Endothelial cell of umbilical vein (primary cell): ENCODE measurements around the gene COPS7A. TPM values are rescaled to one million over a fixed set of nuclear protein-coding genes. Genes with fewer than 3 reads are reported as not detected.
A peak's percentile ranks its signal among the peaks of the same experiment; 100 is the strongest.

Experiments
- BruUV-seq: library from RNA; stranded (reverse); fragments of 400-500 nt; replicated peaks from 2 replicates; lab custom pipeline; 2021; lab: Mats Ljungman, UMichigan
- CTCF ChIA-PET: fragments of 300-600, 350-600 bp; sonication (Branson Sonifier 250); formaldehyde crosslinking; loops from one replicate; lab custom pipeline; 2021; ENCODE audit warnings: antibody characterized with exemption, inconsistent platforms; lab: Charles Lee
- POLR2A ChIA-PET: fragments of 300-600, 350-600 bp; sonication (Branson Sonifier 250); formaldehyde crosslinking; loops from one replicate; lab custom pipeline; 2021; ENCODE audit warnings: antibody characterized with exemption, inconsistent platforms; lab: Charles Lee
- DNase-seq: peaks from one replicate; pipeline ENCODE4 v3.0.0-alpha.2; 2011; ENCODE audit warnings: low read depth, low spot score
- FAIRE-seq: peaks from 2 replicates; lab custom pipeline; 2011; peaks lifted over from hg19 to GRCh38; lab: Jason Lieb, UNC
- H2AFZ ChIP-seq: 2 replicates; pipeline ENCODE4 v1.6.0; 2012; ENCODE audit warnings: low read depth, low read length, control low read depth, inconsistent platforms
- H3K27ac ChIP-seq: 2 replicates; pipeline ENCODE4 v1.5.1; 2011; ENCODE audit warnings: low read depth, mild to moderate bottlenecking, control low read depth, low read length, moderate library complexity; ENCODE audit not compliant: insufficient read depth
- H3K27me3 ChIP-seq, 2 experiments: 2 replicates each; pipeline versions ENCODE4 v1.6.0 to v1.6.1; 2011; ENCODE audit warnings: low read length in 2 of 2, mixed read lengths in 1 of 2; ENCODE audit not compliant: control insufficient read depth in 2 of 2, insufficient read depth in 2 of 2
- H3K36me3 ChIP-seq, 2 experiments: 2 replicates in 1 of 2; 3 replicates in 1 of 2; pipeline ENCODE4 v1.5.1; 2011; ENCODE audit warnings: low read length in 2 of 2, mild to moderate bottlenecking in 1 of 2, moderate library complexity in 1 of 2; ENCODE audit not compliant: control insufficient read depth in 2 of 2, insufficient read depth in 2 of 2; ENCODE audit errors: extremely low read depth in 1 of 2
- H3K4me1 ChIP-seq: 3 replicates; pipeline ENCODE4 v1.5.1; 2011; ENCODE audit warnings: mild to moderate bottlenecking, low read length; ENCODE audit not compliant: control insufficient read depth, insufficient read depth; ENCODE audit errors: extremely low read depth
- H3K4me2 ChIP-seq: 2 replicates; pipeline ENCODE4 v1.6.1; 2011; ENCODE audit warnings: low read length, control low read depth, mixed read lengths; ENCODE audit not compliant: insufficient read depth
- H3K4me3 ChIP-seq, 3 experiments: fragments of 200-600 bp in 1 of 3; sonication (generic), shearing (Covaris generic) in 1 of 3; replicated peaks in 1 of 3; 2 replicates each; pipeline ENCODE4 v1.5.1; 2011 to 2016; ENCODE audit warnings: control low read depth in 3 of 3, low read length in 3 of 3, mild to moderate bottlenecking in 2 of 3, inconsistent platforms in 1 of 3, low read depth in 1 of 3, moderate library complexity in 1 of 3; ENCODE audit not compliant: insufficient read depth in 1 of 3
- H3K79me2 ChIP-seq: 2 replicates; pipeline ENCODE4 v1.6.0; 2012; ENCODE audit warnings: low read length, inconsistent platforms; ENCODE audit not compliant: control insufficient read depth, insufficient read depth
- H3K9ac ChIP-seq: replicated peaks from 2 replicates; pipeline ENCODE3; 2011; ENCODE audit warnings: low read length, control low read depth; ENCODE audit not compliant: insufficient read depth; ENCODE audit errors: extremely low read depth
- H3K9me1 ChIP-seq: replicated peaks from 3 replicates; pipeline ENCODE4 v1.6.0; 2011; ENCODE audit warnings: mild to moderate bottlenecking, low read length; ENCODE audit not compliant: control insufficient read depth, insufficient read depth; ENCODE audit errors: extremely low read depth
- H3K9me3 ChIP-seq: replicated peaks from 2 replicates; pipeline ENCODE4 v1.5.1; 2012; ENCODE audit warnings: low read length, inconsistent platforms; ENCODE audit not compliant: control insufficient read depth, insufficient read depth
- H4K20me1 ChIP-seq: replicated peaks from 2 replicates; pipeline ENCODE3; 2011; ENCODE audit warnings: mild to moderate bottlenecking, low read length; ENCODE audit not compliant: control insufficient read depth, insufficient read depth; ENCODE audit errors: extremely low read depth
- EZH2 ChIP-seq: IDR thresholded peaks from 2 replicates; pipeline ENCODE4 v1.6.1; 2012; ENCODE audit warnings: borderline replicate concordance, low read depth, mild to moderate bottlenecking, moderate library complexity, low read length, inconsistent platforms; ENCODE audit not compliant: severe bottlenecking
- FOS ChIP-seq: IDR thresholded peaks from 2 replicates; pipeline ENCODE4 v1.6.1; 2011; ENCODE audit warnings: mild to moderate bottlenecking, low read length, moderate library complexity, borderline replicate concordance; ENCODE audit not compliant: insufficient read depth
- GATA2 ChIP-seq: IDR thresholded peaks from 2 replicates; pipeline ENCODE4 v1.7.0; 2011; ENCODE audit warnings: low read depth, mild to moderate bottlenecking, moderate library complexity, mixed read lengths, low read length; ENCODE audit not compliant: insufficient read length, insufficient read depth
- JUN ChIP-seq: IDR thresholded peaks from 2 replicates; pipeline ENCODE4 v1.6.1; 2011; ENCODE audit warnings: borderline replicate concordance, low read depth; ENCODE audit not compliant: insufficient read length, insufficient read depth
- MAX ChIP-seq: IDR thresholded peaks from 2 replicates; pipeline ENCODE4 v1.6.1; 2011; ENCODE audit not compliant: insufficient read depth, insufficient read length
- MYC ChIP-seq: IDR thresholded peaks from one replicate; pipeline ENCODE4 v1.6.1; 2011; ENCODE audit warnings: mild to moderate bottlenecking, low read depth, low read length
- POLR2A ChIP-seq: IDR thresholded peaks from 2 replicates; pipeline ENCODE4 v1.6.1; 2012; ENCODE audit warnings: low read depth, mild to moderate bottlenecking, control low read depth, low read length
- POLR2AphosphoS5 ChIP-seq: IDR thresholded peaks from 2 replicates; pipeline ENCODE4 v1.6.1; 2012; ENCODE audit warnings: low read depth, mild to moderate bottlenecking, control low read depth, low read length, moderate library complexity; ENCODE audit not compliant: insufficient read depth
- dilution Hi-C: fragments of 300-500 bp; cut with MboI; formaldehyde crosslinking; loops from one replicate; pipeline ENCODE4 v1.15.0; 2019; ENCODE audit warnings: low sequenced_read_pairs; ENCODE audit not compliant: extremely low pct_ligation_motif_present
- intact Hi-C: fragments of 100-400 bp; cut with micrococcal nuclease; formaldehyde crosslinking; loops from one replicate; pipeline ENCODE4 v1.10.0; 2022
- polyA plus RNA-seq, 4 experiments: library from polyadenylated mRNA; depleted of rRNA in 3 of 4; stranded (reverse) in 3 of 4; unstranded in 1 of 4; fragments of >200 nt; gene quantifications; 2 replicates each; pipeline versions ENCODE4 v1.2.1 to v1.2.3, GENCODE V29; 2011 to 2012; ENCODE audit warnings: missing spikeins in 1 of 4
- total RNA-seq: library from RNA; stranded (reverse); gene quantifications from 2 replicates; pipeline ENCODE4 v1.2.3, GENCODE V29; 2021
- TF ChIP-seq, protein P1 (sequence below), 2 donors: IDR thresholded peaks; 1 replicate in 1 of 2; 2 replicates in 1 of 2; pipeline ENCODE4 v1.5.1; 2011; ENCODE audit warnings: low read length in 2 of 2, mild to moderate bottlenecking in 2 of 2, moderate library complexity in 2 of 2, control low read depth in 1 of 2, inconsistent platforms in 1 of 2, low read depth in 1 of 2; ENCODE audit not compliant: insufficient read depth in 1 of 2; ENCODE audit errors: extremely low read depth in 1 of 2

Gene COPS7A
- total and polyA plus RNA-seq, 2 donors (not counting 3 experiments of a cell fraction or from before 2014, with no cell fraction given): 41.1 to 104 TPM

DNA sequence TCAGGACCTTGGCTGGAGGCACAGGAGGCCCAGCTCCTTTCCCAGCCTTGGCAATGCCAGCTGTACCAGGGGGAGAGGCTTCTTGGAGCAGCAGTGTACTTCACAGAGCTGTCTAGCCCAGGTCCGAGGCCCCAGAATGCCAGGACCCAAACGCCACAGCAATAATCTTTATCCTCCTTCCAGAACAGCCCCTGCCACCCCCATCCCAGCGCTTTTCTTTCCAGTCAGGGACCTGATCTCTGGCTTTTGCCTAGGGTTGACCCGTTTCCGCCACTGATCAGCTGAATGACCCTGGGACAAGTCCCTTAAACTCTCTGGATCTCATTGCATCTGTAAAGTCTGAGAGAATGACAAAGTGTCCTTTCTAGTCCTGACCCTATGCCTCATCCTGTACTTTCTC is 53.5 kb downstream of the COPS7A start:
- FAIRE-seq (no peak), DNase-seq (no peak)
- Histone ChIP-seq H4K20me1 (no peaks in the 10 kb centered on the region), H3K4me3 (no peak overlapping the region), H3K9me1 (no peaks in the 10 kb centered on the region), H3K9ac (no peak overlapping the region), H2AFZ (no peak overlapping the region), H3K27me3 (no peaks in the 10 kb centered on the region), H3K4me2 (no peak overlapping the region), H3K36me3 (peaks cover 0 to 7% of the 10 kb centered on the region in 2 experiments), H3K79me2 (no peaks in the 10 kb centered on the region), H3K4me1 (peaks cover 5% of the 10 kb centered on the region), H3K27ac (no peak overlapping the region), H3K9me3 (no peaks in the 10 kb centered on the region)
- TF ChIP-seq POLR2AphosphoS5: no peak
- no peak for TF ChIP-seq MAX
- TF ChIP-seq MYC: no peak
- TF ChIP-seq FOS: no peak
- ChIA-PET POLR2A (interaction anchor here (2.3 kb wide), 1 partner anchor 11 kb away, joined by 16 read pairs; the partner anchor contains the start of gene PTMS), CTCF (interaction anchor here (7.7 to 9.5 kb wide), 2 partner anchors 10 to 24 kb away, joined by 70 to 107 read pairs; partner anchors contain the start of genes MLF2 and PTMS)
- intact Hi-C loops: loop anchor here (5.0 kb wide), 1 partner anchor 90 kb away; the partner anchor contains the start of gene ZNF384
- dilution Hi-C loops: no loop called here
- no TSS peak for BruUV-seq

DNA sequence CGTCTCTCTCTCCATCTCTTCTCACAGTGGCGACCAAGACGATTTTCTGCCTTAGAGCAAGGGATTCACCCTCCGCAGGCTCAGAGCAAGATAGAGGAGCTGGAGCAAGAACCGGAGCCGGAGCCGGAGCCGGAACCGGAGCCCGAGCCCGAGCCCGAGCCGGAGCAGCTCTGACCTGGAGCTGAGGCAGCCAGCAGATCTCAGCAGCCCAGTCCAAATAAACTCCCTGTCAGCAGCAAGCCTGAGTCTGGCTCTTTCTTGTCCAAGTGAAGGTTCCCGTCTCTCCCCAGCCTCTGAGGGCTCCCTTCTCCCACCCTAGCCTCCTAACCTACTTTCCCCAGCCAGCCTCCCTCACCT is 54.3 kb downstream of the COPS7A start:
- FAIRE-seq: no peak
- H3K9me1 ChIP-seq: no peaks in the 10 kb centered on the region
- TF ChIP-seq EZH2 (no peak), MYC (no peak), GATA2 (no peak), POLR2AphosphoS5 (no peak), MAX (no peak), FOS (no peak), POLR2A (no peak), JUN (no peak)
- TF ChIP-seq, protein P1, sequence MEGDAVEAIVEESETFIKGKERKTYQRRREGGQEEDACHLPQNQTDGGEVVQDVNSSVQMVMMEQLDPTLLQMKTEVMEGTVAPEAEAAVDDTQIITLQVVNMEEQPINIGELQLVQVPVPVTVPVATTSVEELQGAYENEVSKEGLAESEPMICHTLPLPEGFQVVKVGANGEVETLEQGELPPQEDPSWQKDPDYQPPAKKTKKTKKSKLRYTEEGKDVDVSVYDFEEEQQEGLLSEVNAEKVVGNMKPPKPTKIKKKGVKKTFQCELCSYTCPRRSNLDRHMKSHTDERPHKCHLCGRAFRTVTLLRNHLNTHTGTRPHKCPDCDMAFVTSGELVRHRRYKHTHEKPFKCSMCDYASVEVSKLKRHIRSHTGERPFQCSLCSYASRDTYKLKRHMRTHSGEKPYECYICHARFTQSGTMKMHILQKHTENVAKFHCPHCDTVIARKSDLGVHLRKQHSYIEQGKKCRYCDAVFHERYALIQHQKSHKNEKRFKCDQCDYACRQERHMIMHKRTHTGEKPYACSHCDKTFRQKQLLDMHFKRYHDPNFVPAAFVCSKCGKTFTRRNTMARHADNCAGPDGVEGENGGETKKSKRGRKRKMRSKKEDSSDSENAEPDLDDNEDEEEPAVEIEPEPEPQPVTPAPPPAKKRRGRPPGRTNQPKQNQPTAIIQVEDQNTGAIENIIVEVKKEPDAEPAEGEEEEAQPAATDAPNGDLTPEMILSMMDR (IDR thresholded peaks at IDR 0.05; ENCODE audit: extremely low read depth in 1 of 2, insufficient read depth in 1 of 2, low read depth in 1 of 2, low read length in 2 of 2): no peak
- DNase-seq: no peak
- no peaks in the 10 kb centered on the region for H4K20me1 ChIP-seq
- ChIA-PET POLR2A (interaction anchor here (2.3 kb wide), 1 partner anchor 12 kb away, joined by 16 read pairs; the partner anchor contains the start of gene PTMS), CTCF (interaction anchor here (0.6 to 9.5 kb wide), 13 partner anchors 11 to 163 kb away, joined by 3 to 107 read pairs (median 4); partner anchors contain the start of genes COPS7A, GPR162, MLF2 and PTMS)
- peak overlapping the region; percentile 75 for H2AFZ ChIP-seq
- H3K27ac ChIP-seq: no peak overlapping the region
- H3K4me3 ChIP-seq: no peak overlapping the region
- BruUV-seq: no TSS peak
- no peaks in the 10 kb centered on the region for H3K9me3 ChIP-seq
- H3K79me2 ChIP-seq: no peaks in the 10 kb centered on the region
- no peaks in the 10 kb centered on the region for H3K27me3 ChIP-seq
- intact Hi-C loops: loop anchor here (5.0 kb wide), 1 partner anchor 91 kb away; the partner anchor contains the start of gene ZNF384
- peaks cover 5% of the 10 kb centered on the region for H3K4me1 ChIP-seq
- peaks cover 0 to 7% of the 10 kb centered on the region in 2 experiments for H3K36me3 ChIP-seq
- no peak overlapping the region for H3K9ac ChIP-seq
- peak overlapping the region; percentile 65 for H3K4me2 ChIP-seq
- dilution Hi-C loops: no loop called here
